WERI-Rb-1 (cell line): ENCODE data around the gene CAMTA1.

Source experiments
- DNase-seq: peaks from one replicate; pipeline ENCODE4 v3.0.0-alpha.2; 2020
- H3K27ac ChIP-seq: fragments of 250-450 bp; sonication (Bioruptor Pico); 2 replicates; pipeline ENCODE4 v1.5.1; 2020; ENCODE audit warnings: mild to moderate bottlenecking, moderate library complexity
- H3K27me3 ChIP-seq: fragments of 250-450 bp; sonication (Bioruptor Pico); 2 replicates; pipeline ENCODE4 v1.5.1; 2021; ENCODE audit warnings: mild to moderate bottlenecking, low read depth, moderate library complexity; ENCODE audit not compliant: insufficient read depth, severe bottlenecking
- H3K36me3 ChIP-seq: fragments of 250-450 bp; sonication (Bioruptor Pico); 2 replicates; pipeline ENCODE4 v1.5.1; 2020; ENCODE audit warnings: mild to moderate bottlenecking, moderate library complexity
- H3K4me3 ChIP-seq: 2 replicates; pipeline ENCODE4 v1.5.1; 2011; ENCODE audit warnings: low read depth, mild to moderate bottlenecking, control low read depth, low read length
- H3K9me3 ChIP-seq: fragments of 250-450 bp; sonication (Bioruptor Pico); 2 replicates; pipeline ENCODE4 v1.5.1; 2021; ENCODE audit warnings: mild to moderate bottlenecking, moderate library complexity; ENCODE audit not compliant: severe bottlenecking
- TF ChIP-seq, protein P1 (sequence below): IDR thresholded peaks from 2 replicates; pipeline ENCODE4 v1.5.1; 2011; ENCODE audit warnings: low read depth, mild to moderate bottlenecking, control low read depth, inconsistent platforms, low read length

Gene CAMTA1

GRCh38 chr1:7584157-7584556 lies 798.9 kb downstream of the CAMTA1 start:
- H3K36me3 ChIP-seq, result no peaks in the 10 kb centered on the region
- no peak for DNase-seq
- TF ChIP-seq, protein P1, sequence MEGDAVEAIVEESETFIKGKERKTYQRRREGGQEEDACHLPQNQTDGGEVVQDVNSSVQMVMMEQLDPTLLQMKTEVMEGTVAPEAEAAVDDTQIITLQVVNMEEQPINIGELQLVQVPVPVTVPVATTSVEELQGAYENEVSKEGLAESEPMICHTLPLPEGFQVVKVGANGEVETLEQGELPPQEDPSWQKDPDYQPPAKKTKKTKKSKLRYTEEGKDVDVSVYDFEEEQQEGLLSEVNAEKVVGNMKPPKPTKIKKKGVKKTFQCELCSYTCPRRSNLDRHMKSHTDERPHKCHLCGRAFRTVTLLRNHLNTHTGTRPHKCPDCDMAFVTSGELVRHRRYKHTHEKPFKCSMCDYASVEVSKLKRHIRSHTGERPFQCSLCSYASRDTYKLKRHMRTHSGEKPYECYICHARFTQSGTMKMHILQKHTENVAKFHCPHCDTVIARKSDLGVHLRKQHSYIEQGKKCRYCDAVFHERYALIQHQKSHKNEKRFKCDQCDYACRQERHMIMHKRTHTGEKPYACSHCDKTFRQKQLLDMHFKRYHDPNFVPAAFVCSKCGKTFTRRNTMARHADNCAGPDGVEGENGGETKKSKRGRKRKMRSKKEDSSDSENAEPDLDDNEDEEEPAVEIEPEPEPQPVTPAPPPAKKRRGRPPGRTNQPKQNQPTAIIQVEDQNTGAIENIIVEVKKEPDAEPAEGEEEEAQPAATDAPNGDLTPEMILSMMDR, result no peak

DNA sequence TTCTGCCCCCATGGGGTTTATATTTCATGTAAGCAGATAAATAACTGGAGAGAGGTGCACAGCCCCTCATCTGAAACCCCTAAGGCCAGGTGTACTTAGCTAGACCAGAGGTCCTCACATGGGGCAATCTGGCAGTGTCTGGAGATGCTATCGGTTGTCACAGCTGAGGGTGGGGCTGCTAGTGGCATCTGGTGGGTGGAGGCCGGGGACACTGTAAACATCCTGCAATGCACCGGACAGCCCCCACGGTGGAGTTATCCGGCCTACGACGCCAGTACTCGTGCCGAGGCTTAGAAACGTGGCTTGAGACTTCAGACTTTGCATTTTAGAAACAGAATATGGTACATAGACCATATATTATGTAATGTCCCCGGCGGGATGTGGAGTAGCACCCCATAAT lies 799.4 kb downstream of the CAMTA1 start:
- H3K27ac ChIP-seq, result no peak overlapping the region
- no peaks in the 10 kb centered on the region for H3K36me3 ChIP-seq
- DNase-seq, result no peak
- H3K9me3 ChIP-seq, result no peaks in the 10 kb centered on the region
- H3K4me3 ChIP-seq, result no peak overlapping the region
- TF ChIP-seq, protein P1, result no peak
- H3K27me3 ChIP-seq, result no peaks in the 10 kb centered on the region

More at GRCh38 chr1:7584157-7584556, 798.9 kb downstream of the CAMTA1 start:
- H3K9me3 ChIP-seq, result no peaks in the 10 kb centered on the region
- no peaks in the 10 kb centered on the region for H3K27me3 ChIP-seq
- no peak overlapping the region for H3K27ac ChIP-seq
- H3K4me3 ChIP-seq, result no peak overlapping the region

DNA sequence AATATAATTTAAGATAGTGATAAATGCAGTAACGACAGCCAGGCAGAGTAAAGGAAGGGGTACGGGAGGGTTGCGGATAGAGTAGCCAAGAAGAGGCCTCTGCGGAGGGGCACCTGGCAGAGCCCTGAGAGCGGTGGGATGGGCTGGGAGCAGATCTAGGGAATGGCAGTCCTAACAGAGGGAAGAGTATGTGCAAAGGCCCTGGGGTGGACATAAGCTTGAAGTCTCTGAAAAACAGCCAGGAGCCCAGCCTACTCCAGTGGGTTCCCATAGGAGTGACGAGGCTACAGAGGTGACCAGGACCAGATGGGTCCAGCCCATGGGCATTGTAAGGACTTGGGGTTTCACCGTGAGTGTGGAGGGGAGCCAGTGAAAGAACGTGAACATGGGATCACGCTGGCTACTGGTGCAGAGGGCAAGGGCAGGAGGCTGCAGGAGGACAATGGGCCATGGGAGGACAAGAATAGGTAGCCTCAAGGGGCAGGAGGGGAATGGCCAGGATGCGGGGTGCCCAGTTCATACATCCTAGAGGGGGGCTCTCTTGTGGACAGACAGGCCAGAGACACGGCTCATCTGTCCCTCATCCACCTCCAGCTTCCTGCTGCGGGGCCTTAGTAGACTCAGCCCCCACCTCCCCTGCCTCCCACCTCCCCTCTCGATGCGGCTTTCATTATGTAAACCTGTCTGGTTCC lies 800.1 kb downstream of the CAMTA1 start:
- Histone ChIP-seq H3K27ac (no peak overlapping the region), H3K27me3 (no peaks in the 10 kb centered on the region), H3K9me3 (no peaks in the 10 kb centered on the region), H3K36me3 (no peaks in the 10 kb centered on the region), H3K4me3 (no peak overlapping the region)
- TF ChIP-seq, protein P1, result no peak
- DNase-seq, result no peak

DNA sequence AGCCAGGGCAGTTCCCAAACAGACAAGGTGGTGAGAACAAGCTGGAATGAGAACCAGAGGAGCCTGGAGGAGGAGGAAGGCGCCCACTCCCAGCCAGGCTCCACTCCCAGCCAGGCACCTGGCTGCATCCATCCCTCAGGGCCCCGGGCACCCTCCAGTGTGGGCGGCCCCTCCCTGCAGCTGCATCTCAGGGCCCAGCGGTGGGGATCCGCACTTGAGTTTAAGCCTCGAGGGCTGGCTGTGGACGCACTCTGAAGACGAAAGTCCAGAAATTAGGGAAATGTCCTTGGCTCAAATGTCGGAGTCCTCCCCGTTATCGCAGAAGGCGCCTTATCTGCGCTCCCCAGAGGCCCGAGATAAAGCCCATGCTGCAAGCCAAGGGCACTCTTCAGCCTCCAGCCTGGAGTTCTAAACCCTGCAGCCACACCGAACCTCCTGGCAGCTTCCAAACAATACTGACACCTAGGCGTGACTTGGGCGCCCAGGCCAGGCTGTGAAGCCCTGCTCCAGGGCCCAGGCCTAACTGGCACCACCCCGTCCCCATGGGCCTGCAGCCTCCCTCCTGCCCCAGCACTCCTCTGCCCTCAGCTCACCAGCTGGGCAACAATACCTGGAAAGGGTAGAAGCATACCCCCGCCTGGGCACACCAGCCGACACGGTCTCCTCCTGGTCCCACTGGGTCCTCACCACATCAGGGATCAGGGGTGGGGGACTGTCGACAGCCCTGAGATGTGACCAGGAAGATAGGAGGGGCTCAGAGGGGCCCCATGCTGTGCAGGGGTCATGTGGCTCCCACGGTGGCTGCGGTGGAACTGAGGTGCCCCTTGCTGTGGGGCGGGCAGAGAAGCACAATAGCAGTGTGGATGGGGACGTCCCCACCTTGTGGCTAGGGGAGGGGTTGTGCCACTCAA lies 801.0 kb downstream of the CAMTA1 start:
- Histone ChIP-seq H3K9me3 (no peaks in the 10 kb centered on the region), H3K4me3 (no peak overlapping the region), H3K27me3 (no peaks in the 10 kb centered on the region), H3K27ac (no peak overlapping the region), H3K36me3 (no peaks in the 10 kb centered on the region)
- DNase-seq, result no peak
- TF ChIP-seq, protein P1, result no peak

DNA sequence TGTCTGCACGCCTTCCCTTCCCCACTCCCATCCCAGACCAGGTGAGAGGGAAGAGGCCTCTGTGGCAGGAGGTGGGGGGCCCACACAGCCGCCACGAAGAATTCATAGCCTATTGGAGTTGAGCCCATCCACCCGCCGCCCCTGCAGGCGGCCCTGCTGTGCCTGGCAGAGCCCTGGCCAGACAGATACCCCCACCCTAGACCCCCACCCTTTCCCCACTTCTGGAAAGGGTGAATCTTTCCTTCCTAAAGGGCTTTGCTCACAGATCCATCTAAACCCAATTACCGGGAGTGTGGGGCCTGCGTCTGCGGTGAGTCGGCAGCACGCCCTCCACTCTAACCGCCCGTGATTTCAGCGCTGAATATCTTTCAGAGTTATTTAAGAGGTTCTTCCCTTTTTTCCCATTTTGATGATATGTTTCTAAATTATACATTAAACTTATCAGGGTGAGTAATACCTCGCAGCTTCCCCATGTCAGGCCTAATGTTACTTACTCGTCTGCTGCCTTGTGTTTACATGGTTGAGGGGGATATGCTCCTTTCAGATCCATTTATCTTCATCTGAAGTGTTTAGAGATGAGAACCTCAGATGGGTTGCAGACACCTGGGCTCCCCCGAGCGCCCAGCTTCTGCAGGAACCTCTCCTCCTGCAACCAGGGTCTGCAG lies 802.0 kb downstream of the CAMTA1 start:
- TF ChIP-seq, protein P1, result no peak
- DNase-seq, result no peak
- H3K27ac ChIP-seq, result no peak overlapping the region
- H3K36me3 ChIP-seq, result no peaks in the 10 kb centered on the region
- no peaks in the 10 kb centered on the region for H3K27me3 ChIP-seq
- H3K9me3 ChIP-seq, result no peaks in the 10 kb centered on the region
- no peak overlapping the region for H3K4me3 ChIP-seq
